Measurements from ENCODE around the gene LAMTOR3.

The LAMTOR3 gene

DNA sequence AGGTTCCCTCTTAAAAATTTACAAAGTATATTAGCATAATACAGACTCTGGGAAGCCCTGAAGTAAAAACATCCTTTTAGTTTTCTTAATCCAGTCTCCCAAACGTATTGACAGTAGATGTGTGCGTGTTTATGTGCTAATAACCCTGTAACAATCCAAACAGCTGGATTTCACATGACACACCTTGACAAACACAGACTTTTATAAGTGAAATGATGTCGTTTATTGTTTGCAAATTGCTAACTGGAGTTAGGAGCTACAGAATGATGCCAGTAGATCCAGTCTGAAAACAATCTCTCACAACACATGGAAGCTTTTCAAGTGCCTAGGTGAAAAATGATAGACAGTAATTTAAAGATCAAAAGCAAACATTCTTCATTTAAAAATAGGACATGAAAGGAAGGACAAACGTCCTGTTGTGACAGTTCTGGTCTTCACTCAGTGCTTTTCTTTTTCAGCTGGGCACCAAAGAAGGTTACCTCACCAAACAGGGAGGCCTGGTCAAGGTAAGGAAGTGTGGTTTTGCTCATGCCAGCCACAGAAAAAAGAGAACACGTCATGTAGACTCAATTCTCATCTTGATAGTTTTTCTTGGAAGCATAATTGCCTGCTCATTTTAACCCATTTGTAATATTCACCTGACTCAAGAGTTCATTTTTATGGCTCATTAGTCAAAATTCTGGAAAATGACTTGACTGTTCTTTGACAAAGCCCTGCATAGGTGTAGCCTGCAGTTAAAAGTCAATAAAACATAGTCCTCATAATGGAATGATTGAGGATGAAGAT, 32.9 kb downstream of the LAMTOR3 start:
- no peak for DNase-seq (ENCODE audit: low read depth in 2 of 2)

DNA sequence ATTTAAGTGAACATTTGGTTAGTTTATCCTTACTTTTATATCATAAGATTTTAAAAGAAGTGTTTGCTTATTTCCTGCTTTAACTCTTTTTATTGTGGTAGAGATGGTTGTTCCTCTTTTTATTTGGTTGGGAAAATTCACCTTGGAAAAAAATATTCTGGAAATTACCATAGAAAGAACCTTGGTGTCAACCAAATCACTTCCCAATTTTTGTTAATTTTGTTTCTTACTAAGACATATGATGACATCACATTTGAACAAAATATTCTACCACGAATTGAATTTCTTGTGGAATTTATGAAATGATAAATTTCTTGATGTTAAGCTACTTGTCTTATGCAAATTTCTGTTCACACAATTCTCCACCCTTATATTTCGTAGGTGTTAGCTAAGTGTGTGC, 33.7 kb downstream of the LAMTOR3 start:
- DNase-seq (ENCODE audit: low read depth in 2 of 2) = no peak

GRCh38 chr4:99859618-99860017, 34.6 kb downstream of the LAMTOR3 start:
- no peak for DNase-seq (ENCODE audit: low read depth in 2 of 2)

- no peak for DNase-seq (ENCODE audit: low read depth in 2 of 2)
Measured at GRCh38 chr4:99857307-99857706, 36.9 kb downstream of the LAMTOR3 start.

DNA sequence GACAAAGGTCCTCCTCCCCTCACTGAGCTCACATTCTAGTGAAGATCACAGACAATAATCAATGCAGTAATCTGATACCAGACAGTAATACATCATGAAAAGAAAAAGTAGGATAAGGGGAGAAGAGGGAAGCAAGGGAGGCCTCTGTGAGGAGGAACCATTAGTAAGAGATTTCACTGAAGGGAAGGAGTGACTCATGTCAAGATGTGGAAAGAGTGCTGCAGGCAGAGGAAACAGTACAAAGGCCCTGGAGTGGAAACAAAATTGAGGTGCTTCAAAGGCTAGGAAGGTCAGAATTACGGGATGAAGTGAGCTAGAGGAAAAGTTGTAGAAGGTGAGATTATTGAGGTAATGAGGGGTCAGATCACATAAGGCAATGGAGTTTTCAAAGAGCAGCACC, 38.1 kb downstream of the LAMTOR3 start:
- DNase-seq (ENCODE audit: low read depth in 2 of 2) = no peak

GRCh38 chr4:99855678-99856077, 38.5 kb downstream of the LAMTOR3 start:
- DNase-seq (ENCODE audit: low read depth in 2 of 2) = no peak

- no peak for DNase-seq (ENCODE audit: low read depth in 2 of 2)
Measured at GRCh38 chr4:99853999-99854398, 40.2 kb downstream of the LAMTOR3 start.

- no peak for DNase-seq (ENCODE audit: low read depth in 2 of 2)
Measured at GRCh38 chr4:99853190-99853589, 41.0 kb downstream of the LAMTOR3 start.

DNA sequence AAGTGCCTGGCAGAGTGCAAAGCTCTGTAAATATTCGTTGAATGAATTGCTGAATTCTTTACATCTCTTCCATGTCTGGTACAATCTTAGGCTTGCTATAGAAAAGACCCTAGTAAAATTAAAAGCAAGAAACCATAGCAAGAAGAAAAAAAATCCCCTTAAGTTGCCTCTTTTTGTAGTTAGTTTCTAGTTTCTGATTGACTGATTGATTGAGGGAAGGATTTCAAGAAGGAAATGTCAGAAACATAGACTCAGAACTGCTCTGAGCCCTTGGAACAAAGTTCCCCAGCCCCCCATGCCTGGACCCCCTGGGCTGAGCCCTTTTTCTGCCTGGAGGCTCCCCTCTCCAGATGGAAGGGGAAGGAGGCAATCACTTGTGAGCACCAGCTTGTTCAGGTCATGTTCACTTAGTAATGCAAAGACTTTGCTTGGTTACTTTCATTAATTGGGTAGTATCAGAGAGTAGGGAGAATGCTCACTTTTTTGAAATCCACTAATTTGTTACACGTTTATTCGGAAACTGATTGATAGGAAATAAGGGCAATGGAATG, 42.0 kb downstream of the LAMTOR3 start:
- DNase-seq (ENCODE audit: low read depth in 2 of 2) = no peak

GRCh38 chr4:99848591-99849001, 45.6 kb downstream of the LAMTOR3 start:
- DNase-seq (ENCODE audit: low read depth in 2 of 2) = no peak

- no peak for DNase-seq (ENCODE audit: low read depth in 2 of 2)
Measured at GRCh38 chr4:99847362-99847976, 46.8 kb downstream of the LAMTOR3 start.

DNA sequence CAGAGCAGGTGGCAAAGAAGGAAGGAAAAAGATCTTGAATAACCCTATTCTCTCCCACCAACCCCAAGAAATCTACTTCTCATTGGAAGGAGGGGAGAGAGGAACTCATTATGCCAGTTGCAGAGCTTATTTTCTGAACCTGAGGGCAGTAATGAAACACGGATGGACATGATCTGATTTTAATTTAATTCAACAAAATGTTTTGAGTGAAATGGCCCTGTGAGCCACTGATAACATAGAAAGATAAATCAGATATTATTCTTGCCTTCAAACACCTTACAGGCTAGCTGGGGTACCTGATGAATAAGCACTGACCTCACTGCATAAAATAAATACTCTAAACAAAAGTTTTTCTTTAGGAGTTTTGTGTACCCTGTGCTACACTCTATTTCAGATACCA, 47.3 kb downstream of the LAMTOR3 start:
- DNase-seq (ENCODE audit: low read depth in 2 of 2) = no peak

DNA sequence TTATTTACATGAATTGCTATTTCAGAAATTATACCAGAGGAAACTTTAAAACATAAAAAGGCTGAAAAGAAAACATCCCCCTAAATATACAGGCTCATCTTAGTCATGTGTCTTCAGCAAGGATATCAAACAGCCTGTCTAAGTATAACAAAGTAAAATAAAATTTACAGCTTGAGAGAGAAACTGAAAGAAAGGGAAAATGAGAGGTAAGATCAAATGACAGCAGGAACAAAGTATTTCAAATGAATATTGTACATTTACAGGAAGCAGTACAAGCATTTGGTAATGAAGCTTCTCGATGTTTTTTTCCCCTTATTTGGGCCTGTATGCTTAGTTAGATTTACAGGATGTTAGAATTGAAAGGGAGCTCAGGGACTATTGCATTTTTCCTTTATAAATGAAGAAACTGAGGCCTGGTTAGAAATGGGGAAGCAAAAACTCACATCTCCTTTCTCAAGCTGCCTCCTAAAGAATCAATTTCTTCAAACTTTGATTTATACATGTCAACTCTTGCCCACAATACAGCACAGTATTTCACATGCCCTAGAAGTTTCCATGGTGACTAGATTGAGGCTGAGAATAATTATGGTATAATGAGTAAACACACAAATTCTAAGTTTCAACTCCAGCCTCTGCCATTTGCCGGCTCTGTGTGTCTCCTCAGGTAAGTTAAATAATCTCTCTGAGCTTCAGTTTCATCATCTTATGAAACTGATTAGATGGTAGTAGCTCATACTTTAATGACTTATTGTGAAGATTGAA, 48.3 kb downstream of the LAMTOR3 start:
- DNase-seq (ENCODE audit: low read depth in 2 of 2) = no peak

DNA sequence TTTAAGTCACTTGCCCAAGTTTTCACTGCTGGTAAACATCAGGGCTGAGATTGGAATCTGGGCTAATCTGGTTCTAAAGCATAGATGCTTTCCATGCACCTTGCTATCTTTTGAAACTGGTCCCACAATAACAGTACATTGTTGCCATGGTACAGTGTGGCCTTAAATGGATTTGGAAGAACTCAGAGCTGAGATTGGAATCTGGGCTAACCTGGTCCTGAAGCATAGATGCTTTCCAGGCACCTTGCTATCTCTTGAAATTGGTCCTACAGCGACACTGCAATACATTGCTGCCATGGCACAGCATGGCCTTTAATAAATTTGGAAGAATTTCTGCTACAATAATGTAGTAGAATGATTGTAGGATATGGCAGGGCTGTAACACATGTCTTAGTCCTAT, 49.0 kb downstream of the LAMTOR3 start:
- DNase-seq (ENCODE audit: low read depth in 2 of 2) = no peak

DNA sequence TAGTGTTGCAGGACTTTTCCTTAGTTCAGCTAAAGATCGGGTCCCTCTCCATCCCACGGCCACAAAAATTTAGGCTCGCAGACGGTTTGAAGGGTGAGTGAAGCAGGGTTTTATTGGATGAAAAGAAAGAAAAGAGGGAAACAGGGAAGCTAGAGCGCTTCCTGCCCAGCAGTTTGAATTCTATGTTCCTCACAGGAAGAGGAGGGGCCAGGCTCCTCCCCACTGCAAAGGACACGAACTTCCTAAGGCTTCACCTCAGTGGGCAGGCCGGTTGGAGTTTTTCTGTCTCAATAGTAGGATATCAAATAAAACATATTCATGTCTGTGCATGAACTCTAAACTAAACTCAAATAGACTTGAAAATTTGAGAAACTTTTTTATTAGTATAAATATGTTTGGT, 50.2 kb downstream of the LAMTOR3 start:
- DNase-seq (ENCODE audit: low read depth in 2 of 2) = no peak

DNA sequence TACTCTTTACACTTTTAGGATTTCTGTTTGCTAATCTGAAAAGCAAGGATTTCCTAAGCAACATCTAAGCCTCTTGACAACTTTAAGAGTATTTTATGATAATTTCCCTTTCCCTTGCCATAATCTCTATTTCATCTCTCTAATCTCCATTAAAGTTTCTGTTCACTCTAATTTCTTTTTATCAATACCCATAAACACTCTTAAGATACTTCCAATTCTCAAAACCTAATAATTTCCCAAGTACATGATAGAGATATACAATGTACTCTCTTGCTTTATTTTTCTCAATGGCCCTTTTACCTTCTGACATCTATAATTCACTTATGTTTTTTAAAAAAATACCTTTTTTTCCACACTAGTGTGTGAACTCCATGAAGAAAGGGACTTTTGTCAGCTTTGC, 50.8 kb downstream of the LAMTOR3 start:
- DNase-seq (ENCODE audit: low read depth in 2 of 2) = no peak

DNA sequence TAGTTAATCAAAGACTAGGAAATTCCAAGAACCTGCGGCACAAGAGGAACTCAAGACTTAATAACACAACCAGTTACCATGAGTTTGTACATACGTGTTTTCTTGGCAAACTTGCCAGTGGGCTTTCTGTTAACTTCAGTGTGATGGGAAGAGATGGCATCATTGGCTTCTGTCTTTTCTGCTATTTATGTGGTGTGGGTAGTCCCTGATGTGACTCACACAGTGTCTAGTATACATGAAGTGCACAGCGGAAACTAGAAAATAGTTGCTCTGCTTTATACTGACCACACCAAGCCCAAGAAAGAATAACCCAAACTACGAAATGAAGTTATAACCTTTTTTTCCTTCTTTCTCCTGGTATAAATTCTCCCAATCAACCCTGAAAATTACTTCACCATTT, 53.1 kb downstream of the LAMTOR3 start:
- no peak for DNase-seq (ENCODE audit: low read depth in 2 of 2)

DNA sequence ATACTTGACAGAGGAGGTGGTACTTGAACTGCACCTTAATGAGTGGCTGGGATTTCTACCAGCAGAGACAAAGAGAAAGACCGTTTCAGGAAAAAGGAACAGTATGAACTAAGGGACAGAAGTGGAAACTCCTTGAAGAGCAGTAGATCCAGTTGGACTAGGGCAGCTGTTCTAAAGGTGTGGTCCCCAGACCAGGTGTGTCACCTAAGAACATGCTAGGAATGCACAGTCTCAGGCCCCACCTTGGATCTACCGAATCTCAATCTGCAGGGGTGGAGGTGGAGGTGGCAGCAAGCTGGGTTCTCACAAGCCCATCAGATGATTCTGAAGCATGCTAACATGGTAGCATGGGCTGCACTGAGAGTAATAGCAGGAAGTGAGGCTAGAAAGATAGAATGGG, 55.3 kb downstream of the LAMTOR3 start:
- DNase-seq (ENCODE audit: low read depth in 2 of 2) = no peak

GRCh38 chr4:99835942-99836341, 58.3 kb downstream of the LAMTOR3 start:
- DNase-seq (ENCODE audit: low read depth in 2 of 2) = no peak

DNA sequence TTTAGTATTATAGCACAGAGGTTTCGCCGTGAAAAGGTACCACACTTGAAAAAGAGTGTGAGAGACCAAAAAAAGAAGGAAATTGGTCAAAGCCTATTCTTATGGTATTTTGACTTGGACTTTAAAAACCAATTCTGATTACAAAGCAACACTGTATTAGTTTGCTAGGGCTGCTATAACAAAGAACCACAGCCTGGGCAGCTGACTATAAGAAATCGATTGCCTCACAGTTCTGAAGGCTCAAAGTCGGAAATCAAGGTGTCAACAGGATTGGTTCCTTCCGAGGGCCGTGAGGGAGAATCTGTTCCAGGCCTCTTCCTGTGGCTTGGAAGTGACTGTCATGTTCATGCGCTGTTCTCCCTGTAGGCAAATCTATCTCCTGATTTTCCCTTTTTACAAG, 59.7 kb downstream of the LAMTOR3 start:
- DNase-seq (ENCODE audit: low read depth in 2 of 2) = no peak

GRCh38 chr4:99833756-99834155, 60.5 kb downstream of the LAMTOR3 start:
- DNase-seq (ENCODE audit: low read depth in 2 of 2) = no peak

DNA sequence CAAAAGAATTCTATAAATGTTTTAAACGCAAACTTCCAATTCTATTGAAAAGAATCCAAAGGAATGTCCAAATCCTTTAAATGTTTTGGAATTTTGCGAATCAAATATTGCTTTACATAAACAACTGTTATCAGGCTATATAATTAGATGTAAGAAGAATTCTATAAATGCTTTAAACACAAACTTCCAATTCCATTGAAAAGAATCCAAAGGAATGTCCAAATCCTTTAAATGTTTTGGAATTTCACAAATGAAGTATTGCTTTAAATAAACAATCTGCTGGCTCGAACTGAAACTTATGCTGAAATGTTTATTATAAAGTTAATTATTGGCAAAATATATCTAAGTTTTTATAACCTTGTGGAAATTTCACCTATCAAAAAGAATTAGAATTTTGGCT, 61.5 kb downstream of the LAMTOR3 start:
- no peak for DNase-seq (ENCODE audit: low read depth in 2 of 2)

DNA sequence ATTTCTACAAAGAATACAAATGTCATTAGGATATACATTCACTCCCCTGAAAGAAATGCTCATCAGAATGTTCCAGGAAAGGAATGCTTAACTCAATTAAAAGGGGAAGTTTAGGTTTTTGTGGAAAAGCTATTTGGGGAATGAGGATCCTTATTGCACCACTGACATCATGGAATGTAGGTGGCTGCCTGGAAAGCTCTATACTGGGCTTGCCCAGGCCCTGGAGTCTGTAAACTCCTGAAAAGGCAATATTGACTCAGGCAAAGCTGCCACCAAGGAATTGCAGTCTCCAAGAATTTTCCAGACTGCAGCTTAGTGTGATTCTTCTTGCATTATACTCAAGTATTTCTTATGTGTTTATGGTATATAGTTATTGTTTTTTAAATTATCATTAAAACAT, 61.9 kb downstream of the LAMTOR3 start:
- no peak for DNase-seq (ENCODE audit: low read depth in 2 of 2)

All from fibroblast of skin of left quadriceps (primary cell).